SW 1271 (cell line): ENCODE results near the gene RFX3.
A peak's percentile ranks its signal among the peaks of the same experiment; 100 is the strongest.

ENCODE experiments used
- DNase-seq, 2 experiments: peaks; one replicate each; lab custom pipeline; 2025; lab: John Stamatoyannopoulos, UW

Gene RFX3

GRCh38 chr9:3475300-3476020 lies 50.3 kb downstream of the RFX3 start:
- DNase-seq: no peak

- no peak for DNase-seq
Measured at GRCh38 chr9:3474821-3475220, 51.0 kb downstream of the RFX3 start.

GRCh38 chr9:3473405-3473804 lies 52.4 kb downstream of the RFX3 start:
- DNase-seq: no peak

- DNase-seq: no peak
Measured at GRCh38 chr9:3471883-3472282, 53.9 kb downstream of the RFX3 start.

GRCh38 chr9:3468421-3469205 lies 57.2 kb downstream of the RFX3 start:
- no peak for DNase-seq

- DNase-seq: peak in 1 of 2 experiments; percentile 0
Measured at GRCh38 chr9:3467593-3468219, 58.1 kb downstream of the RFX3 start.

GRCh38 chr9:3464033-3464638 lies 61.7 kb downstream of the RFX3 start:
- no peak for DNase-seq

GRCh38 chr9:3458806-3459475 lies 66.9 kb downstream of the RFX3 start:
- DNase-seq: no peak

- DNase-seq: no peak
Measured at GRCh38 chr9:3457175-3457574, 68.6 kb downstream of the RFX3 start.

GRCh38 chr9:3455717-3456116 lies 70.1 kb downstream of the RFX3 start:
- DNase-seq: no peak

- DNase-seq: no peak
Measured at GRCh38 chr9:3455094-3455493, 70.7 kb downstream of the RFX3 start.

- DNase-seq: no peak
Measured at GRCh38 chr9:3451956-3452355, 73.8 kb downstream of the RFX3 start.

GRCh38 chr9:3447788-3448187 lies 78.0 kb downstream of the RFX3 start:
- DNase-seq: no peak

- DNase-seq: no peak
Measured at GRCh38 chr9:3447143-3447542, 78.7 kb downstream of the RFX3 start.

GRCh38 chr9:3446313-3446712 lies 79.5 kb downstream of the RFX3 start:
- DNase-seq: no peak

GRCh38 chr9:3444016-3444415 lies 81.8 kb downstream of the RFX3 start:
- no peak for DNase-seq

GRCh38 chr9:3441197-3441816 lies 84.5 kb downstream of the RFX3 start:
- DNase-seq: peak in 1 of 2 experiments; percentile 0

- DNase-seq: no peak
Measured at GRCh38 chr9:3436629-3437420, 89.0 kb downstream of the RFX3 start.

- DNase-seq: no peak
Measured at GRCh38 chr9:3435732-3436131, 90.1 kb downstream of the RFX3 start.

GRCh38 chr9:3434594-3434993 lies 91.2 kb downstream of the RFX3 start:
- no peak for DNase-seq

- no peak for DNase-seq
Measured at GRCh38 chr9:3433754-3434153, 92.0 kb downstream of the RFX3 start.
